ENCODE measurements around the gene C2orf42.
"Not testable (repeated sequence)": the region's sequence is repeated elsewhere in the genome, so short reads cannot be mapped to it uniquely, and the experiment has no call there.

Gene C2orf42

DNA sequence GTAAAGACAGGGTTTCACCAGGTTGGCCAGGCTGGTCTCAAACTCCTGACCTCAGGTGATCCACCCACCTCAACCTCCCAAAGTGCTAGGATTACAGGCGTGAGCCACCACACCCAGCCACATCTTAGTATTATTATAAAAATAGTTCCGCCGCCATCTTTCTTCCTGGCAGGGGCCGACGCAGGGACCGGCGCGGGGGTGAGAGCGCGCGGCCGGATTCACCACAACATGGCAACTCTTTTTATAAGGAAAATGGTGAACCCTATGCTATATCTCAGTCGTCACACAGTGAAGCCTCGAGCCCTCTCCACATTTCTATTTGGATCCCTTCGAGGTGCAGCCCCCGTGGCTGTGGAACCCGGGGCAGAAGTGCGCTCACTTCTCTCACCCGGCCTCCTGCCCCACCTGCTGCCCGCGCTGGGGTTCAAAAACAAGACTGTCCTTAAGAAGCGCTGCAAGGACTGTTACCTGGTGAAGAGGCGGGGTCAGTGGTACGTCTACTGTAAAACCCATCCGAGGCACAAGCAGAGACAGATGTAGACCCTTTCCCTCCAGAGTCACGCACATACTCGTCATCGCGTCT is 88.4 kb downstream of the C2orf42 start:
- DNase-seq: not testable (repeated sequence)

DNA sequence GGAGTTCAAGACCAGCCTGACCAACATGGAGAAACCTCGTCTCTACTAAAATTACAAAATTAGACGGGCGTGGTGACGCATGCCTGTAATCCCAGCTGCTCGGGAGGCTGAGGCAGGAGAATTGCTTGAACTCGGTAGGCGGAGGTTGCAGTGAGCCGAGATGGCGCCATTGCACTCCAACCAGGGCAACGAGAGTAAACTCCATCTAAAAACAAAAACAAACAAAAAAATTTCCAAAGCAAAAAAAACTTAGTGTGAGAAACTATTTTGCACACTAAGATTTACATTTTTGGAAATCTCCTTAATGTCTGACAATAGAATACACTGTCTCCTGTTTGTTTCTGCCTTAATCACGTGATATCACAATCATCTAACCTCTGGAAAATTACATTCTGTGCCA is 89.1 kb downstream of the C2orf42 start:
- DNase-seq: not testable (repeated sequence)

DNA sequence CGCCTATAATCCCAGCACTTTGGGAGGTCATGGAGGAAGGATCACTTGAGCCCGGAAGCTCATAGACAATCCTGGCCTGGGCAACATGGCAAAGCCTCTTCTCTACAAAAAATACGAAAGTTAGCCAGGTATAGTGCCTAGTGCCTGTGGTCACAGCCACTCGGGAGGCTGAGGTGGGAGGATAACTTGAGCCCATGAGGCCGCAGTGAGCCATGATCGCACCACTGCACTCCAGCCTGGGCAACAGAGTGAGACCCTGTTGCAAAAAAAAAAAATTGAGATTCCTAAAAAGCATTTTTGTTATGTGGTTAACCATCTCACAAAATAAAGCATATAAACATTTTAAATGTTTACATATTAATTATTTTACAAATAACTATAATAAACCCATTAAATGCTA is 89.6 kb downstream of the C2orf42 start:
- no peak for DNase-seq

All from femur (tissue), 1 donor.